ENCODE measurements around the gene DYNLRB2. TPM values are rescaled to one million over a fixed set of nuclear protein-coding genes. Genes with fewer than 3 reads are reported as not detected.

DYNLRB2 gene
- not detected for polyA plus RNA-seq (2013, experiment 1 of 2)
- 0.11 TPM for polyA plus RNA-seq (2013, experiment 2 of 2)

- Histone ChIP-seq H2BK5ac (ENCODE audit: low read length) (peak within 1 kb of the TSS; percentile 3), H3K4ac (ENCODE audit: low read depth, low read length) (no peak within 1 kb of the TSS), H2BK15ac (replicated peaks; ENCODE audit: low read depth) (no peak within 1 kb of the TSS), H3K27me3 (ENCODE audit: insufficient read depth, low read length, poor library complexity) (no peaks in the 10 kb centered on the region), H4K5ac (ENCODE audit: low read length) (peak within 1 kb of the TSS; percentile 78), H3K27ac (ENCODE audit: low read depth, low read length) (no peak within 1 kb of the TSS), H3K4me3 (ENCODE audit: low read length) (peak within 1 kb of the TSS; percentile 57), H3K4me2 (ENCODE audit: low read length) (peak within 1 kb of the TSS; percentile 78), H2AK5ac (ENCODE audit: low read length) (no peak within 1 kb of the TSS), H3K18ac (ENCODE audit: low read length) (peak within 1 kb of the TSS; percentile 29), H4K8ac (ENCODE audit: low read depth, low read length) (peak within 1 kb of the TSS; percentile 16), H3K79me2 (ENCODE audit: control insufficient read depth, insufficient read depth, low read length) (no peaks in the 10 kb centered on the region), H3K79me1 (ENCODE audit: low read length) (no peaks in the 10 kb centered on the region), H3K4me1 (ENCODE audit: control insufficient read depth, low read depth, low read length) (peaks cover 2% of the 10 kb centered on the region), H3K23ac (ENCODE audit: low read length) (no peak within 1 kb of the TSS), H3K36me3 (ENCODE audit: control insufficient read depth, insufficient read depth, low read length) (no peaks in the 10 kb centered on the region), H2BK120ac (ENCODE audit: low read depth, low read length) (no peak within 1 kb of the TSS), H3K56ac (ENCODE audit: low read length) (peak within 1 kb of the TSS; percentile 92), H3K9ac (ENCODE audit: low read length) (peak within 1 kb of the TSS; percentile 69)
- no CpG with 5 or more reads among the region's 55 CpGs for WGBS (ENCODE audit: extremely low coverage, insufficient coverage, low lambda C conversion rate)
- peak; percentile 97 for DNase-seq
Measured at GRCh38 chr16:80540516-80541305, at the start of gene DYNLRB2. TSS of gene DYNLRB2 (plus strand) at chr16:80540993. CDS start at chr16:80541077, 84 bp downstream.

DNA sequence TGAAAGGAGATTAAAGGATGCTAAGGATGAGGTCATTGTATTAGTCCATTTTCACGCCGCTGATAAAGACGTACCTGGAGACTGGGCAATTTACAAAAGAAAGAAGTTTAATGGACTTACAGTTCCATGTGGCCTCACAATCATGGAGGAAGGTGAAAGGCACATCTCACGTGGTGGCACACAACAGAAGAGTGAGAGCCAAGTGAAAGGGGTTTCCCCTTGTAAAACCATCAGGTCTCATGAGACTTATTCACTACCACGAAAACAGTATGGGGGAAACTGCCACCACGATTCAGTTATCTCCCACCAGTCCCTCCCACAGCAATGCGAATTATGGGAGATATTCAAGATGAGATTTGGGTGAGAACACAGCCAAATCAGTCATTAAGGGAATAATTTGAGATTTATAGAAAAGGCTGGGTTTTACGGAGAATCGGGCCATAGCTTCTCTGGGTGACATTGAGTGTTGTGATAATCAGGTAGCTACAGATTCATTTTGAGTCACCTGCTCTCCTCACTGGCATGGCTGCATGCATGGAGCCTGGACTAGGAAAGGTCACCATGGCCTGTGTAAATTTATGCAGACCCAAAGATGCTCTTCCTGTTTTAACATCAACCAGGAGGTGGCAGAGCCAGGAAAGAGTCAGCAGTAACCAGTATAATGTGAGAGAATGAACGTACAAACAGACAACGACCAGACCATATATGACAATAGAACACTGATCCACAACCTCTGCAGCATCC, 40.5 kb upstream of the DYNLRB2 start:
- no peak overlapping the region for H2BK15ac ChIP-seq (replicated peaks; ENCODE audit: low read depth)
- WGBS (ENCODE audit: extremely low coverage, insufficient coverage, low lambda C conversion rate): no CpG with 5 or more reads among the region's 11 CpGs
- H3K79me2 ChIP-seq (ENCODE audit: control insufficient read depth, insufficient read depth, low read length): no peaks in the 10 kb centered on the region
- no peak overlapping the region for H2BK120ac ChIP-seq (ENCODE audit: low read depth, low read length)
- H3K4me3 ChIP-seq (ENCODE audit: low read length): no peak overlapping the region
- no peaks in the 10 kb centered on the region for H3K36me3 ChIP-seq (ENCODE audit: control insufficient read depth, insufficient read depth, low read length)
- H3K4ac ChIP-seq (ENCODE audit: low read depth, low read length): no peak overlapping the region
- no peaks in the 10 kb centered on the region for H3K79me1 ChIP-seq (ENCODE audit: low read length)
- H3K23ac ChIP-seq (ENCODE audit: low read length): no peak overlapping the region
- H2AK5ac ChIP-seq (ENCODE audit: low read length): no peak overlapping the region
- H4K8ac ChIP-seq (ENCODE audit: low read depth, low read length): no peak overlapping the region
- H2BK5ac ChIP-seq (ENCODE audit: low read length): no peak overlapping the region
- no peak overlapping the region for H3K56ac ChIP-seq (ENCODE audit: low read length)
- no peak overlapping the region for H3K18ac ChIP-seq (ENCODE audit: low read length)
- no peak overlapping the region for H3K4me2 ChIP-seq (ENCODE audit: low read length)
- no peak overlapping the region for H3K9ac ChIP-seq (ENCODE audit: low read length)
- no peak overlapping the region for H4K5ac ChIP-seq (ENCODE audit: low read length)
- no peak overlapping the region for H3K27ac ChIP-seq (ENCODE audit: low read depth, low read length)
- H3K4me1 ChIP-seq (ENCODE audit: control insufficient read depth, low read depth, low read length): no peaks in the 10 kb centered on the region
- H3K27me3 ChIP-seq (ENCODE audit: insufficient read depth, low read length, poor library complexity): no peaks in the 10 kb centered on the region
- no peak for DNase-seq

GRCh38 chr16:80500961-80501525, 39.8 kb upstream of the DYNLRB2 start:
- Histone ChIP-seq H3K27ac (ENCODE audit: low read depth, low read length) (no peak overlapping the region), H3K79me2 (ENCODE audit: control insufficient read depth, insufficient read depth, low read length) (no peaks in the 10 kb centered on the region), H3K4me3 (ENCODE audit: low read length) (no peak overlapping the region), H2BK120ac (ENCODE audit: low read depth, low read length) (no peak overlapping the region), H2BK15ac (replicated peaks; ENCODE audit: low read depth) (no peak overlapping the region), H3K9ac (ENCODE audit: low read length) (no peak overlapping the region), H3K79me1 (ENCODE audit: low read length) (no peaks in the 10 kb centered on the region), H3K4me2 (ENCODE audit: low read length) (no peak overlapping the region), H4K8ac (ENCODE audit: low read depth, low read length) (no peak overlapping the region), H3K36me3 (ENCODE audit: control insufficient read depth, insufficient read depth, low read length) (no peaks in the 10 kb centered on the region), H3K23ac (ENCODE audit: low read length) (no peak overlapping the region), H3K27me3 (ENCODE audit: insufficient read depth, low read length, poor library complexity) (no peaks in the 10 kb centered on the region), H3K4ac (ENCODE audit: low read depth, low read length) (no peak overlapping the region), H3K56ac (ENCODE audit: low read length) (no peak overlapping the region), H2BK5ac (ENCODE audit: low read length) (no peak overlapping the region), H4K5ac (ENCODE audit: low read length) (no peak overlapping the region), H3K4me1 (ENCODE audit: control insufficient read depth, low read depth, low read length) (no peaks in the 10 kb centered on the region), H2AK5ac (ENCODE audit: low read length) (no peak overlapping the region), H3K18ac (ENCODE audit: low read length) (no peak overlapping the region)
- DNase-seq: no peak
- no CpG with 5 or more reads among the region's 3 CpGs for WGBS (ENCODE audit: extremely low coverage, insufficient coverage, low lambda C conversion rate)

DNA sequence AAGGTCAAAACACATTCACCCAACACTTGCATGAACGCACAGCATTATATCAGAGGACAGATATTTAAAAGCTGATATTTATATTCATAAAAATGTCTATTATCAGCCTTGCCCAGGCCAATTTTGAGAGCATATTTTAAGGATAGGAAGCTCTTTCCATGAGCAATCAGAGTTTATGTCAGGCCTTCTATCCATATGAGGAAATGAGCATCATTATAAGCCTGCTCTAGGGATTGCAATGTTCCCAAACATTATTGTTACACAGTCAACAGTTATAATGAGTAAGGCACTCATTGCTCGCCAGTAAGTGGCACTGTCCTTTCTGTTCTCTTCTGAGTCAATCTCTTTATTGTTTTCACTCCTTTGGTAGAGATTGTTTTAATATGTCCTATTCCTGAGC, 37.7 kb upstream of the DYNLRB2 start:
- no peaks in the 10 kb centered on the region for H3K36me3 ChIP-seq (ENCODE audit: control insufficient read depth, insufficient read depth, low read length)
- no peak overlapping the region for H3K4ac ChIP-seq (ENCODE audit: low read depth, low read length)
- H3K9ac ChIP-seq (ENCODE audit: low read length): no peak overlapping the region
- H3K27me3 ChIP-seq (ENCODE audit: insufficient read depth, low read length, poor library complexity): no peaks in the 10 kb centered on the region
- H3K4me3 ChIP-seq (ENCODE audit: low read length): no peak overlapping the region
- no peak overlapping the region for H2BK15ac ChIP-seq (replicated peaks; ENCODE audit: low read depth)
- no peak overlapping the region for H2BK120ac ChIP-seq (ENCODE audit: low read depth, low read length)
- H3K56ac ChIP-seq (ENCODE audit: low read length): no peak overlapping the region
- no peak overlapping the region for H3K18ac ChIP-seq (ENCODE audit: low read length)
- H3K23ac ChIP-seq (ENCODE audit: low read length): no peak overlapping the region
- no CpG with 5 or more reads among the region's 2 CpGs for WGBS (ENCODE audit: extremely low coverage, insufficient coverage, low lambda C conversion rate)
- H3K27ac ChIP-seq (ENCODE audit: low read depth, low read length): no peak overlapping the region
- no peaks in the 10 kb centered on the region for H3K4me1 ChIP-seq (ENCODE audit: control insufficient read depth, low read depth, low read length)
- no peak for DNase-seq
- no peak overlapping the region for H2BK5ac ChIP-seq (ENCODE audit: low read length)
- no peak overlapping the region for H4K8ac ChIP-seq (ENCODE audit: low read depth, low read length)
- H3K4me2 ChIP-seq (ENCODE audit: low read length): no peak overlapping the region
- H3K79me2 ChIP-seq (ENCODE audit: control insufficient read depth, insufficient read depth, low read length): no peaks in the 10 kb centered on the region
- no peaks in the 10 kb centered on the region for H3K79me1 ChIP-seq (ENCODE audit: low read length)
- H2AK5ac ChIP-seq (ENCODE audit: low read length): no peak overlapping the region
- no peak overlapping the region for H4K5ac ChIP-seq (ENCODE audit: low read length)

GRCh38 chr16:80507538-80507937, 33.3 kb upstream of the DYNLRB2 start:
- Histone ChIP-seq H2AK5ac (ENCODE audit: low read length) (no peak overlapping the region), H3K4me2 (ENCODE audit: low read length) (no peak overlapping the region), H3K27me3 (ENCODE audit: insufficient read depth, low read length, poor library complexity) (no peaks in the 10 kb centered on the region), H2BK15ac (replicated peaks; ENCODE audit: low read depth) (no peak overlapping the region), H3K9ac (ENCODE audit: low read length) (no peak overlapping the region), H3K4ac (ENCODE audit: low read depth, low read length) (no peak overlapping the region), H3K4me3 (ENCODE audit: low read length) (no peak overlapping the region), H3K79me1 (ENCODE audit: low read length) (no peaks in the 10 kb centered on the region), H3K23ac (ENCODE audit: low read length) (no peak overlapping the region), H2BK5ac (ENCODE audit: low read length) (no peak overlapping the region), H2BK120ac (ENCODE audit: low read depth, low read length) (no peak overlapping the region), H3K27ac (ENCODE audit: low read depth, low read length) (no peak overlapping the region), H3K4me1 (ENCODE audit: control insufficient read depth, low read depth, low read length) (no peaks in the 10 kb centered on the region), H3K56ac (ENCODE audit: low read length) (no peak overlapping the region), H4K5ac (ENCODE audit: low read length) (no peak overlapping the region), H4K8ac (ENCODE audit: low read depth, low read length) (no peak overlapping the region), H3K18ac (ENCODE audit: low read length) (no peak overlapping the region), H3K79me2 (ENCODE audit: control insufficient read depth, insufficient read depth, low read length) (no peaks in the 10 kb centered on the region), H3K36me3 (ENCODE audit: control insufficient read depth, insufficient read depth, low read length) (no peaks in the 10 kb centered on the region)
- no CpG with 5 or more reads among the region's 4 CpGs for WGBS (ENCODE audit: extremely low coverage, insufficient coverage, low lambda C conversion rate)
- DNase-seq: no peak

Data from mesendoderm (in vitro differentiated cells).